Measurements from ENCODE around the gene ADARB2. TPM values are rescaled to one million over a fixed set of nuclear protein-coding genes. Genes with fewer than 3 reads are reported as not detected.

Gene ADARB2
- total and polyA plus RNA-seq, 2 experiments from 2014 or later: 2.0 to 5.0 TPM

DNA sequence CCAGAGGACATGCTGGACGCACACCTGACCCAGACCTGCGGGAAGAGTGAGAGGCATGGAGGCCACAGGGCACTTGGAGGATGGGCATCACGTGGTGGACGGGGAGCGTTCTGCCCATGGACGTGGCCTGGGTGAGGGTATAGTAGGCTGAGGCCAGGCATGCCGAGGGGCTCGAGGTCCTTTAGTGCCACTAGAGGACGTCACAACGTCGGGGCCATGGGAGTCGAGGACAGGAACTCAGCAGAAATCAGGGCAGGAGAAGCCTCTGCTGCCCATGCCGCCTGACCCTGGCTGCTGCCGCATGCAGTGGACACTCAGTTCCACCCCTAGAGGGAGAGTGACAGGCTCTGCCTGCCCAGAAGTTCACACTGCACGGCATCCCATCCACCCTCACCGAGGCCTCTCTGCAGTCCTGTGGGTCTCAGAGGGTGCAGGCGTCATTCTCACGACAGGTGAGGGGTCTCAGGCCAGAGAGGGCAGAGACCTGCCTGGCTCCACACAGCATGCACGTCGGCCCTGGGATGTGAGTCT is 198.7 kb downstream of the ADARB2 start:
- Histone ChIP-seq H3K4me1 (ENCODE audit: insufficient read depth) (no peaks in the 10 kb centered on the region), H3K4me2 (no peak overlapping the region), H3K4me3 (no peak overlapping the region), H3K79me2 (replicated peaks; ENCODE audit: insufficient read depth) (no peaks in the 10 kb centered on the region), H3F3A (replicated peaks; ENCODE audit: low read depth) (no peaks in the 10 kb centered on the region), H3K9me2 (ENCODE audit: insufficient read depth) (no peaks in the 10 kb centered on the region), H3K36me3 (ENCODE audit: insufficient read depth) (no peaks in the 10 kb centered on the region), H4K20me1 (replicated peaks; ENCODE audit: insufficient read depth) (no peaks in the 10 kb centered on the region), H2AFZ (no peak overlapping the region), H3K27ac (ENCODE audit: low read depth) (no peak overlapping the region), H3K27me3 (ENCODE audit: insufficient read depth) (no peaks in the 10 kb centered on the region)
- Mint-ChIP-seq H3K4me3 (no peak overlapping the region), H3K9me3 (no peaks in the 10 kb centered on the region; the same call in 1 of the 3 replicates), H3K27me3 (ENCODE audit: insufficient read depth, low read depth, poor library complexity) (peaks cover 4% of the 10 kb centered on the region), H3K36me3 (ENCODE audit: low read depth) (no peaks in the 10 kb centered on the region), H3K4me1 (no peaks in the 10 kb centered on the region), H3K27ac (no peak overlapping the region)
- DNase-seq (ENCODE audit: low spot score) (no peak), ATAC-seq (no peak; the same call in 2 of the 3 replicates)
- TF ChIP-seq POLR2AphosphoS5 (IDR thresholded peaks at IDR 0.05; ENCODE audit: low read depth): no peak
- TF ChIP-seq, protein P1, sequence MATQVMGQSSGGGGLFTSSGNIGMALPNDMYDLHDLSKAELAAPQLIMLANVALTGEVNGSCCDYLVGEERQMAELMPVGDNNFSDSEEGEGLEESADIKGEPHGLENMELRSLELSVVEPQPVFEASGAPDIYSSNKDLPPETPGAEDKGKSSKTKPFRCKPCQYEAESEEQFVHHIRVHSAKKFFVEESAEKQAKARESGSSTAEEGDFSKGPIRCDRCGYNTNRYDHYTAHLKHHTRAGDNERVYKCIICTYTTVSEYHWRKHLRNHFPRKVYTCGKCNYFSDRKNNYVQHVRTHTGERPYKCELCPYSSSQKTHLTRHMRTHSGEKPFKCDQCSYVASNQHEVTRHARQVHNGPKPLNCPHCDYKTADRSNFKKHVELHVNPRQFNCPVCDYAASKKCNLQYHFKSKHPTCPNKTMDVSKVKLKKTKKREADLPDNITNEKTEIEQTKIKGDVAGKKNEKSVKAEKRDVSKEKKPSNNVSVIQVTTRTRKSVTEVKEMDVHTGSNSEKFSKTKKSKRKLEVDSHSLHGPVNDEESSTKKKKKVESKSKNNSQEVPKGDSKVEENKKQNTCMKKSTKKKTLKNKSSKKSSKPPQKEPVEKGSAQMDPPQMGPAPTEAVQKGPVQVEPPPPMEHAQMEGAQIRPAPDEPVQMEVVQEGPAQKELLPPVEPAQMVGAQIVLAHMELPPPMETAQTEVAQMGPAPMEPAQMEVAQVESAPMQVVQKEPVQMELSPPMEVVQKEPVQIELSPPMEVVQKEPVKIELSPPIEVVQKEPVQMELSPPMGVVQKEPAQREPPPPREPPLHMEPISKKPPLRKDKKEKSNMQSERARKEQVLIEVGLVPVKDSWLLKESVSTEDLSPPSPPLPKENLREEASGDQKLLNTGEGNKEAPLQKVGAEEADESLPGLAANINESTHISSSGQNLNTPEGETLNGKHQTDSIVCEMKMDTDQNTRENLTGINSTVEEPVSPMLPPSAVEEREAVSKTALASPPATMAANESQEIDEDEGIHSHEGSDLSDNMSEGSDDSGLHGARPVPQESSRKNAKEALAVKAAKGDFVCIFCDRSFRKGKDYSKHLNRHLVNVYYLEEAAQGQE (IDR thresholded peaks at IDR 0.05; ENCODE audit: unreplicated experiment): no peak

DNA sequence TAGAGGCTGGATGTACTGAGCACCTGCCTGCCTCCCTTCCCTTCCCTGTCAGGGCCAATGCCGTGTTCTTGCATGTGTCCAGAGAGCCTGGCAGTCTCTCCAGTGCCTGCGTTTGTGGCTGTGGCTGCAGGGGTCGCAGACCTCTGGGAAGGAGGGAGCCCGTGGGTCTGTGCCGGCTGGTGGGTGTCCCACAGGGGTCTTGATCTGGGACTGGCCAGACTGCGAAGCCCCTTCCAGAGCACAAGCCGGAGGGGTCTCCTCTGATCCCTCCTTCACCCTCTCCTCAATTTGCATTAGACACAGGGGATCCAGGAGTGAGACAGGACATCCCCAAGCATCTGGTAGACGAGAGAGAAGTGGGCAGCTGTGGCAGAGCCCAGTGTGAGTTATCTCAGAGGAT is 199.2 kb downstream of the ADARB2 start:
- Histone ChIP-seq H3K27ac (ENCODE audit: low read depth) (no peak overlapping the region), H2AFZ (no peak overlapping the region), H3K4me1 (ENCODE audit: insufficient read depth) (no peaks in the 10 kb centered on the region), H3K4me2 (no peak overlapping the region), H3K9me2 (ENCODE audit: insufficient read depth) (no peaks in the 10 kb centered on the region), H4K20me1 (replicated peaks; ENCODE audit: insufficient read depth) (no peaks in the 10 kb centered on the region), H3F3A (replicated peaks; ENCODE audit: low read depth) (no peaks in the 10 kb centered on the region), H3K79me2 (replicated peaks; ENCODE audit: insufficient read depth) (no peaks in the 10 kb centered on the region), H3K27me3 (ENCODE audit: insufficient read depth) (no peaks in the 10 kb centered on the region), H3K4me3 (no peak overlapping the region), H3K36me3 (ENCODE audit: insufficient read depth) (no peaks in the 10 kb centered on the region)
- no peak for DNase-seq (ENCODE audit: low spot score)
- H3K27ac Mint-ChIP-seq: no peak overlapping the region
- H3K36me3 Mint-ChIP-seq (ENCODE audit: low read depth): no peaks in the 10 kb centered on the region
- no peaks in the 10 kb centered on the region; the same call in 1 of the 3 replicates for H3K9me3 Mint-ChIP-seq
- H3K4me3 Mint-ChIP-seq: no peak overlapping the region
- no peak for ATAC-seq
- peaks cover 4% of the 10 kb centered on the region for H3K27me3 Mint-ChIP-seq (ENCODE audit: insufficient read depth, low read depth, poor library complexity)
- no peaks in the 10 kb centered on the region for H3K4me1 Mint-ChIP-seq
- TF ChIP-seq STAT1 (IDR thresholded peaks at IDR 0.05; ENCODE audit: unreplicated experiment) (no peak), NANOG (IDR thresholded peaks at IDR 0.05; ENCODE audit: borderline replicate concordance) (no peak), ZNF114 (CRISPR knock-in tag; IDR thresholded peaks at IDR 0.05) (no peak), JUNB (IDR thresholded peaks at IDR 0.05; ENCODE audit: unreplicated experiment) (no peak), EZH2 (IDR thresholded peaks at IDR 0.05; ENCODE audit: low read depth, unreplicated experiment) (no peak)
- TF ChIP-seq, protein P1 (IDR thresholded peaks at IDR 0.05; ENCODE audit: unreplicated experiment): no peak
- TF ChIP-seq, protein P2, sequence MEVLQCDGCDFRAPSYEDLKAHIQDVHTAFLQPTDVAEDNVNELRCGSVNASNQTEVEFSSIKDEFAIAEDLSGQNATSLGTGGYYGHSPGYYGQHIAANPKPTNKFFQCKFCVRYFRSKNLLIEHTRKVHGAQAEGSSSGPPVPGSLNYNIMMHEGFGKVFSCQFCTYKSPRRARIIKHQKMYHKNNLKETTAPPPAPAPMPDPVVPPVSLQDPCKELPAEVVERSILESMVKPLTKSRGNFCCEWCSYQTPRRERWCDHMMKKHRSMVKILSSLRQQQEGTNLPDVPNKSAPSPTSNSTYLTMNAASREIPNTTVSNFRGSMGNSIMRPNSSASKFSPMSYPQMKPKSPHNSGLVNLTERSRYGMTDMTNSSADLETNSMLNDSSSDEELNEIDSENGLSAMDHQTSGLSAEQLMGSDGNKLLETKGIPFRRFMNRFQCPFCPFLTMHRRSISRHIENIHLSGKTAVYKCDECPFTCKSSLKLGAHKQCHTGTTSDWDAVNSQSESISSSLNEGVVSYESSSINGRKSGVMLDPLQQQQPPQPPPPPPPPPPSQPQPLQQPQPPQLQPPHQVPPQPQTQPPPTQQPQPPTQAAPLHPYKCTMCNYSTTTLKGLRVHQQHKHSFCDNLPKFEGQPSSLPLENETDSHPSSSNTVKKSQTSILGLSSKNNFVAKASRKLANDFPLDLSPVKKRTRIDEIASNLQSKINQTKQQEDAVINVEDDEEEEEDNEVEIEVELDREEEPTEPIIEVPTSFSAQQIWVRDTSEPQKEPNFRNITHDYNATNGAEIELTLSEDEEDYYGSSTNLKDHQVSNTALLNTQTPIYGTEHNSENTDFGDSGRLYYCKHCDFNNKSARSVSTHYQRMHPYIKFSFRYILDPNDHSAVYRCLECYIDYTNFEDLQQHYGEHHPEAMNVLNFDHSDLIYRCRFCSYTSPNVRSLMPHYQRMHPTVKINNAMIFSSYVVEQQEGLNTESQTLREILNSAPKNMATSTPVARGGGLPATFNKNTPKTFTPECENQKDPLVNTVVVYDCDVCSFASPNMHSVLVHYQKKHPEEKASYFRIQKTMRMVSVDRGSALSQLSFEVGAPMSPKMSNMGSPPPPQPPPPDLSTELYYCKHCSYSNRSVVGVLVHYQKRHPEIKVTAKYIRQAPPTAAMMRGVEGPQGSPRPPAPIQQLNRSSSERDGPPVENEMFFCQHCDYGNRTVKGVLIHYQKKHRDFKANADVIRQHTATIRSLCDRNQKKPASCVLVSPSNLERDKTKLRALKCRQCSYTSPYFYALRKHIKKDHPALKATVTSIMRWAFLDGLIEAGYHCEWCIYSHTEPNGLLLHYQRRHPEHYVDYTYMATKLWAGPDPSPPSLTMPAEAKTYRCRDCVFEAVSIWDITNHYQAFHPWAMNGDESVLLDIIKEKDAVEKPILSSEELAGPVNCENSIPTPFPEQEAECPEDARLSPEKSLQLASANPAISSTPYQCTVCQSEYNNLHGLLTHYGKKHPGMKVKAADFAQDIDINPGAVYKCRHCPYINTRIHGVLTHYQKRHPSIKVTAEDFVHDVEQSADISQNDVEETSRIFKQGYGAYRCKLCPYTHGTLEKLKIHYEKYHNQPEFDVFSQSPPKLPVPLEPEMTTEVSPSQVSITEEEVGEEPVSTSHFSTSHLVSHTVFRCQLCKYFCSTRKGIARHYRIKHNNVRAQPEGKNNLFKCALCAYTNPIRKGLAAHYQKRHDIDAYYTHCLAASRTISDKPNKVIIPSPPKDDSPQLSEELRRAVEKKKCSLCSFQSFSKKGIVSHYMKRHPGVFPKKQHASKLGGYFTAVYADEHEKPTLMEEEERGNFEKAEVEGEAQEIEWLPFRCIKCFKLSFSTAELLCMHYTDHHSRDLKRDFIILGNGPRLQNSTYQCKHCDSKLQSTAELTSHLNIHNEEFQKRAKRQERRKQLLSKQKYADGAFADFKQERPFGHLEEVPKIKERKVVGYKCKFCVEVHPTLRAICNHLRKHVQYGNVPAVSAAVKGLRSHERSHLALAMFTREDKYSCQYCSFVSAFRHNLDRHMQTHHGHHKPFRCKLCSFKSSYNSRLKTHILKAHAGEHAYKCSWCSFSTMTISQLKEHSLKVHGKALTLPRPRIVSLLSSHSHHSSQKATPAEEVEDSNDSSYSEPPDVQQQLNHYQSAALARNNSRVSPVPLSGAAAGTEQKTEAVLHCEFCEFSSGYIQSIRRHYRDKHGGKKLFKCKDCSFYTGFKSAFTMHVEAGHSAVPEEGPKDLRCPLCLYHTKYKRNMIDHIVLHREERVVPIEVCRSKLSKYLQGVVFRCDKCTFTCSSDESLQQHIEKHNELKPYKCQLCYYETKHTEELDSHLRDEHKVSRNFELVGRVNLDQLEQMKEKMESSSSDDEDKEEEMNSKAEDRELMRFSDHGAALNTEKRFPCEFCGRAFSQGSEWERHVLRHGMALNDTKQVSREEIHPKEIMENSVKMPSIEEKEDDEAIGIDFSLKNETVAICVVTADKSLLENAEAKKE (CRISPR knock-in tag; IDR thresholded peaks at IDR 0.05): no peak
